Activated CD4-positive, alpha-beta T cell treated with anti-CD3 and anti-CD28 coated beads for 48 hours (primary cell): Measurements from ENCODE around the gene STXBP3.
"Not testable (repeated sequence)": the region's sequence is repeated elsewhere in the genome, so short reads cannot be mapped to it uniquely, and the experiment has no call there.

ENCODE experiments used
- DNase-seq: peaks from one replicate; pipeline ENCODE4 v3.0.0-alpha.2; 2020

The STXBP3 gene, protein sequence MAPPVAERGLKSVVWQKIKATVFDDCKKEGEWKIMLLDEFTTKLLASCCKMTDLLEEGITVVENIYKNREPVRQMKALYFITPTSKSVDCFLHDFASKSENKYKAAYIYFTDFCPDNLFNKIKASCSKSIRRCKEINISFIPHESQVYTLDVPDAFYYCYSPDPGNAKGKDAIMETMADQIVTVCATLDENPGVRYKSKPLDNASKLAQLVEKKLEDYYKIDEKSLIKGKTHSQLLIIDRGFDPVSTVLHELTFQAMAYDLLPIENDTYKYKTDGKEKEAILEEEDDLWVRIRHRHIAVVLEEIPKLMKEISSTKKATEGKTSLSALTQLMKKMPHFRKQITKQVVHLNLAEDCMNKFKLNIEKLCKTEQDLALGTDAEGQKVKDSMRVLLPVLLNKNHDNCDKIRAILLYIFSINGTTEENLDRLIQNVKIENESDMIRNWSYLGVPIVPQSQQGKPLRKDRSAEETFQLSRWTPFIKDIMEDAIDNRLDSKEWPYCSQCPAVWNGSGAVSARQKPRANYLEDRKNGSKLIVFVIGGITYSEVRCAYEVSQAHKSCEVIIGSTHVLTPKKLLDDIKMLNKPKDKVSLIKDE

DNA sequence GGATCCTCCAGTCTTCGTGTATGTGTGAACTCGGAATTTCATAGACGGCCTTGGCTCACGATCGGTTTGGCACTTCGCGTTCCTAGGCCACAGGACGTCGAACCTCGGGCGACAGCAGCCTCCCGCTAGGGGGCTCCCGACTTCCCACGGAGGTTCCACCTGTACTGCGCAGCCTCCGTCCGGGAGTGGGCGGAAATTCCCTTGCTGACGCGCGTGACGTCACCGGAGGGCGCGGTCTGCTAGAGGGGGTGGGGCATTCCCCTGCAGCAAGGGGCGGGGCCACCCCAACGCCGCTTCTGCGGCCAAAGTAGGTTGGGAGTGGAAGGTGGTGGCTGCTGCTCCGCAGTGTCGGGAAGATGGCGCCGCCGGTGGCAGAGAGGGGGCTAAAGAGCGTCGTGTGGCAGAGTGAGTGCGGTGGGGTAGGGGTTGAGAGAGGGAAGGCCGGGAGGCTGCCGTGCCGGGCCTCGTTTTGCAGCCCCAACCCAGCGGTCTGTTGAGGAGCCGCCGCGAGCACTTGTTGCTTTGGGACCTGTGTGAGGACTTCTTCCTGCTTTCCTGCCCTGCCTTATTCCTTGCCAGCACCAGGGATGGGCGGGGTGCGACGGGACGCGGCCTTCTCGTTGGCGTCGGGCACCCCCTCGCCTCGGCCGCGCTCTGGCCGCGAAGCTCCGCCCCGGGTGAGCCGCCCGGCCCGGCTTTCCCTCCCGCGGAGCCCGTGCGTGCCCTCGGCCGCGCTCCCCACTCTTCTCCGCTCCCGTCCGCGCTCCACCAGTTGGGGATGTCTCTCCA lies at the start of gene STXBP3:
Gene STXBP3, plus strand, starts transcription at position 293 of the 789 bp plus-strand sequence. Its CDS starts 64 bp downstream, at position 357.
- peak; percentile 100 for DNase-seq

DNA sequence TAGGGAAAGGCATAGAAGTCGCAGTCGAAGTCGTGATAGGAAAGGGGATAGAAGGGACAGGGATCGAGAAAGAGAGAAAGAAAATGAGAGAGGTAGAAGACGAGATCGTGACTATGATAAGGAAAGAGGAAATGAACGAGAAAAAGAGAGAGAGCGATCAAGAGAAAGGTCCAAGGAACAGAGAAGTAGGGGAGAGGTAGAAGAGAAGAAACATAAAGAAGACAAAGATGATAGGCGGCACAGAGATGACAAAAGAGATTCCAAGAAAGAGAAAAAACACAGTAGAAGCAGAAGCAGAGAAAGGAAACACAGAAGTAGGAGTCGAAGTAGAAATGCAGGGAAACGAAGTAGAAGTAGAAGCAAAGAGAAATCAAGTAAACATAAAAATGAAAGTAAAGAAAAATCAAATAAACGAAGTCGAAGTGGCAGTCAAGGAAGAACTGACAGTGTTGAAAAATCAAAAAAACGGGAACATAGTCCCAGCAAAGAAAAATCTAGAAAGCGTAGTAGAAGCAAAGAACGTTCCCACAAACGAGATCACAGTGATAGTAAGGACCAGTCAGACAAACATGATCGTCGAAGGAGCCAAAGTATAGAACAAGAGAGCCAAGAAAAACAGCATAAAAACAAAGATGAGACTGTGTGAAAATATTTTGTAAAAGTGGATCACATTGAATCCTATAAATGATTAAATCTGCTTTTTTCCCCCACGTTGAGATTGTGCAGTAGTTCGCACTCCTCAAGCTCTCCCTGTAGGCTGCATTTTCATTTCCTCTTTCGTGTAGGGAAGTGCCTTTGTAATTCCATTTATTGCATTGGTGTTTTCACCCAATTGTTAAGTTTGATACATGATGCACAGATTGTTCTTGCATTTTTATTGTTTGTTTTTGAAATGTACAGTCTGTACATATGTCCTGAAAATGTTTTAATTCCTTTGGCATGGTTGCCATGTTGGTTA lies 46.8 kb upstream of the STXBP3 start:
- DNase-seq = no peak

DNA sequence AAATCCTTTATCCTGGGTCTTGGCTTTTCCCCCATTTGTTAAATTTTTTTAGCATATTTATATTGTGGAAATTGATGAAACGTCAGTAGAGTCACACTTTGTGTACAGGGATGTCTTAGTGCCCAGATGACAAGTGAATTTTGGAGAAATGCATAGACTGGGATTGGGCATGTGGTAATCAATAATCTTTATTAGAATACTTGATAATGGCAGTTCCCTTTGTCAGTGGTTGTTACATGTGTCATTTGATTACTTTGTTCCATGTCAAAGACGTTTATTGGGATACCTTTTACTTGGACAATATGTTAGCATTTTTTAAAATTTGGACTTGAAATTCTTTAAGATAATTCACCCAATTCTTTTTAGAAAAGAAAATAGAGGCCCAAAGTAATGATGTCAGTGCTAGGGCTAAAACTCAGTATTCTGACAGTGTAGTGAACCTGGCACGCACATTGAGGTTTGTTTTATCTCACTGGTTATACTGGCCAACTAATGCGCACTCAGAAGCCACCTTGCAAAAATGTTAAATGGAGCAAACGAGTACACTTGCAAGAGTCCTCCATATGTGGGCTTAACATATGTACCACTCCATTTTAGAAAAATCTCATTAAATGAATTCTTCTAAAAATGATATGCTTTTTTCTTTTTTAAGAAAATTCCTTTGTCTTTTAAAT lies 45.2 kb upstream of the STXBP3 start:
- DNase-seq = no peak

DNA sequence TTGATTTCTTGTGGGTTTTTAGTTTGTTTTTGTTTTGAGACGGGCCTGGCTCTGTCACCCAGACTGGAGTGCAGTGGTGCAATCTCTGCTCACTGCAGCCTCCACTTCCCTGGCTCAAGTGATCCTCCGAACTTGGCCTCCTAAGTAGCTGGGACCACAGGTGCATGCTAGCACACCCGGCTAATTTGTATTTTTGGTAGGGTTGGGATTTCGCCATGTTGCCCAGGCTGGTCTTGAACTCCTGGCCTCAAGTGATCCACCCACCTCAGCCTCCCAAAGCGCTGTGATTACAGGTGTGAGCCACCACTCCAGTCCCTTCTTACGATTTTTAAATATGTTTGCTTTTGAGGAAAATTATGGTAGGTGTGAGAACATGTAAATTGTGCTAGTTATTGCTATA lies 44.4 kb upstream of the STXBP3 start:
- not testable (repeated sequence) for DNase-seq

DNA sequence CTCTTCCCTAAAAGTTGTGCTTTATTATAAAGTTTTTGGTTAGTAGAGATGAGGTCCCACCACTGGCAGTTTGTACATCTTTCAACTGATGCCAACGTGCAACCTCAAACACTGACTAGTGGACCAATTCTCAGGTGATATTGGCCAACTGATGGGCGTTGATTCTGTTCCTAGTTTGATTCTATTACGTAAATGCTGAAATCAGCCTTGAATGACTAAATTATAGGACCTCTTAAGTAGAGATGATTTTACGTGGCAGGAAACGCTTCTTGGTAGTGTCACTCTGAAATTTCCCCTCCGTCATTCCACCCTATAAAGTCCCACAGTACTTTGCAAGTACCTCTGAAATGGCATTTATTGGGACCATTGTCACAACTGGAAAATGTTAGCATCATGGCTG lies 42.5 kb upstream of the STXBP3 start:
- peak; percentile 20 for DNase-seq

DNA sequence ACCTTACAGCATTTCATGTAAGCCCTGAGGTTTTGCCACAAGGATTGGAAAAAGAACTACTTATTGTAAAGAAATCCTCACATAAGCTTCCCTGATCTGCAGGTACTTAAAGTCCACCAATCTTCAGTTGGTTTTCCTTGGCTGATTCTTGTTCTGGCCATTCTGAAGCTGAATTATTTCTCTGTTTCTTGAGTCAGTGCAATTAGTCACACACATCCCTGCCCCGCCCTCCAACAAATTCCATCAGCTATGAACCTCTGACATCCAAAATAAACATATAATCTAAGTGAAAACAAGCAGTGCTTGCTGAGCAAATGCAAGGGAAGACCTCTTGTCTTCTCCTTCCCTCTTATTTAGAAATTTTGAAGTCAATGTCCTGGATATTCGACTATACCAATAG lies 42.0 kb upstream of the STXBP3 start:
- DNase-seq = no peak

DNA sequence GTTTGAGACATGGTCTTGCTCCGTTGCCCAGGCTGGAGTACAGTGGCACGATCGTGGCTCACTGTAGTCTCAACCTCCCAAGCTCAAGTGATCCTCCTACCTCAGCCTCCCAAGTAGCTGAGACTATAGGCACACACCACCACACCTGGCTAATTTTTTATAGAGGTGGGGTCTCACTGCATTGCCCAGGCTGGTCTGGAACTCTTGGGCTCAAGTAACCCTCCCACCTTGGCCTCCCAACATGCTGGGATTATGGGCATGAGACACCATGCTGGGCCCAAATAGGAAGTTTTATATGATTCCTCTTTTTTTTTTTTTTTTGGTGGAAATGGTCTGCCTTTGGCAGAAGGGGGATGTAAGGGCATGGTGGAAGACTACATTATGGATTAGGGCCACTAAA lies 39.8 kb upstream of the STXBP3 start:
- no peak for DNase-seq

DNA sequence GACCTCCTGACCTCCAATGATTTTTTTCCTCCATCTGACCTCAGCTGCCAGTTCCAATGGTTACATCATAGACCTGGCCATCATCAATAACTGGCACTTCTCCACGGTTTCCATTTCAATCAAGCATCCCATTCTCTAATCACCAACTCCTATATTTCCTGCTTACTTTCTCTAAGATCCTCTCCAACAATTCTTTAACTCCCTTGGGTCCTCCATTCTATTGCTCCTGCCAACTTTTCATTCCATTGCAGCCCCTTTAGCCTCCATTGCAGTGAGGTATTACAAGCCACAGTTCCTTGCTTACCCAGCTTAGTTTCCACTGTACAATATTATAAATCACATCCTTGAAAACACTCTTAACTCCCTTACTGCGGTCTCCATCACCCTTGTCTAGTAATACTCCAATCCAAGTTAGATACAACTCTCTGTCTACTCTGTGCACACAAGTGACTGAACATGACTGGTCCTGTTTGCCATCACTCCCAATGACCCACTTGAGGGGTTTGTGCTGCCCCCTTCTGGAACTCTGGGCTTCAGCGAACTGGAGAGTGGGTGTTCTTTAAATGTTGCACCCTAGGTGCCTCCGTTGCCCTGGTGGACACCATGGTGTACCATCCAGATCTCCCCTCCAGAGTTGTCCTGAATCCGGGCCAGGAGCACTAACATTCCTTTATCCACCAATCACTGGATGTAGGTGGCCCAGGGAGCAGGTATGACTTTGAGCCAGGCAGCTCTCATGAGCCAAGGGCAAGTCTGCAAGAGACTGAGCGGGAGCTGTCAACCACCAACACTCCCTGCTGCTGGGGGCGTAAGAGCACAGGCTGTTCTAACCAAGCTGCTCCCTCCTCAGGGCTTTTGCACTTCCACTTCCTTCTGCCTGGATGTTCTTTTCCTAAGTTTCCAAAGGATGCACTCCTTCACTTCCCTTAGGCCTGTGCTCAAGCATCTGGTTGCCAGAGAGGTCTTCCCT lies 37.5 kb upstream of the STXBP3 start:
- DNase-seq = peak; percentile 73

DNA sequence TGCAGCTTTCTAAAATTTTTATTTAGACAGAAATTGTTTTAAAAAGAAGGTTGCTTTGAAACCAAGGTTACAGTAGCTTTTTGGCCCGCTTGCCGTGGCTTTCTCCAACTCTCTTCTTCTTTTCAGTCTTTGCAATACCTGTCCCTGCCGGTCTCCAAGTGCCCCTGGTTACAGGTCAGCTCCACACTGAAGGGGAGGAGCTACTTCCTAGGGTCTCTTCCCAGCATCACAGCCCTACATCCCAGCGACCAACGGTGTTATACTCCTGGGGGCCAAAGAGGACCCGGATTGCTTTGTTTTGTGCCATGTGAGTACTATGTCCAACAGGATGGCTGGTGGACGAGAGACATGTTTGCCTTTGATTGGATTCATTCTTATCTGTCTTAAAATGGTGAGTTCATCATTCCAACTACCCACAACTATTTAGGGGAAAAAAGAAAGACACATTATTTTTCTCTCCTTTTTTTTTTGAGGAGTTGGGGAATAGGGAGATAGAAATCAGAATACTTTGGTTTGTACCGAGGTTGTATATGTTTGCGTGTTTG lies 33.8 kb upstream of the STXBP3 start, which contains the start of gene FNDC7:
Gene FNDC7, plus strand, starts transcription at position 303 of the 545 bp plus-strand sequence. Its CDS starts 26 bp downstream, at position 329.
- no peak for DNase-seq

DNA sequence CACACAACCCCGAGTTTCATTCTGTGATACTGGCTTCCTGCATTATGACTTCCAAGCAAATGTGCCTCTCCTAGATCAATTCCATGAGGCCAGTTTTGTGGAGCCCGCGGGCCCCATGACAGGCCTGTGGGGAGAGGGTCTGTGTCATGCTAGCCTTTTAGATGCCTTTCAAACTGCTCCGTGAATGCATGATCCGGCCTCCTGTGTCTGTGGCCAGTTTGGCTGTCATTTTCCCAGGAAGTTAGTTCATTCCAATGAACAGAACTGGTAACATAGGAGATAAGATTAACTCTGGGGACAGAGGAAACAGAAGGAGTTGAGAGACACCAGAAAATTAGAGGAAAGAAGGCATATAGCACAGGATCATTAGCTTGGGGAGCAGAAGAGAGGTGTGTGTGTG lies 30.5 kb upstream of the STXBP3 start:
- DNase-seq = no peak

DNA sequence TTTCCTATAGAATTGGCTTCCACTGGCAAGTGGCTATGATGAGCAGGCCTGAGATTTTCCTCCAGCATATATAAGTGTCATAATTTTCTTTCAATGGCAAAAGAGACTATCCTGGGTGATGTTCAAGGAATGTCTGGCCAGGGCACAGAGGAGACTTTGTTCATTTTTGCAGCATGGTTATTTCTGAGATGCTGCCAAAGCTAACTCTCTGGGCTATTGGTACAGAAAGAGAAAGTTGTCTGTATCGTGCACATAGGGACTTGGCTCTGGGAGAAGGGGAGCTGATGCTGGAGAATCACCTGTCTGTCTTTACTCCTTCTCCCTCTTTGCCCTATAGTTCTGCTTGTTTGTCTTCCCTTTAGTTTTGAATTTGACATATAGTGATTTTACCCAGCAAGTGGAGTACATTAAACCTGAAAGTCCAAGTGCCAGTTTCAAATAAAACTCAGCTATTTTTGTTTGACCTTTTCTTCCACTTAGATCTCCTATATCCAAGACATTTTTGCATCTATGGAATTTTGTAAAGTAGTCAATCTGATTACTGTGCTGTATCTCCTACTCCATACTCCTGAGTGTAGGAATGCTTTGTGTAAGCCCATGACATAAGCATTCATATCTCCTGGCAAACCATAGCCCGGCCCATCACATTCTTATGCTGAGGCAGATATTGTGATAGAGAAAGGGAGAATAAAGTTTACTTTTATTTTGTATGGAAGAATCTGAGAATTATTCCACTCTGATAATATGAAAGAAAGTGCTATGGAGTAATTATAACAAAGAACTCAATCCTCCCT lies 29.8 kb upstream of the STXBP3 start:
- DNase-seq = no peak

DNA sequence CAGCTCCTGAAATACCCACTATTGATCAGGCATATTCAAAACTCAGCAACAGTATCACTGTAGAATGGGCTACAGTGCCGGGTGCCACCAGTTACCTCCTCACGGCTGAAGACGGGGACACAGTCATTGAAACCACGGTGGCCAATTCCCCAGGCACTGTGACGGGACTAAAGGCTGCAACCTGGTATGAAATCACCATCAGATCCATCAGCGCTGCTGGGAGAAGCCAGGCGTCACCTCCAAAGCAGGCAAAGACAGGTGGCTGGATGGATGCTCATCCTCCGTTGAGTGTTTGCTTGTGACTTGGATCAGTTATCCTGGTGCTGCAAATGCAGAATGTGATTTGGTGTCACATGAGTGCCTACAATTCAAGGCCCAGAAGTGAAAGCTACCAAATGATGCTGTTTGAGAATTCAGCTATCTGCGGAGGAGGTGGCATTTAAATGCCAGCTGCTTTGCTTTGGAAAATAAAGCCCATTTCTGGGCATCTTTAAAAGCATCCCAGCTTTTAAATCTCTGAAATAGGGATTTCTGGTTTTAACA lies 28.6 kb upstream of the STXBP3 start:
- no peak for DNase-seq

DNA sequence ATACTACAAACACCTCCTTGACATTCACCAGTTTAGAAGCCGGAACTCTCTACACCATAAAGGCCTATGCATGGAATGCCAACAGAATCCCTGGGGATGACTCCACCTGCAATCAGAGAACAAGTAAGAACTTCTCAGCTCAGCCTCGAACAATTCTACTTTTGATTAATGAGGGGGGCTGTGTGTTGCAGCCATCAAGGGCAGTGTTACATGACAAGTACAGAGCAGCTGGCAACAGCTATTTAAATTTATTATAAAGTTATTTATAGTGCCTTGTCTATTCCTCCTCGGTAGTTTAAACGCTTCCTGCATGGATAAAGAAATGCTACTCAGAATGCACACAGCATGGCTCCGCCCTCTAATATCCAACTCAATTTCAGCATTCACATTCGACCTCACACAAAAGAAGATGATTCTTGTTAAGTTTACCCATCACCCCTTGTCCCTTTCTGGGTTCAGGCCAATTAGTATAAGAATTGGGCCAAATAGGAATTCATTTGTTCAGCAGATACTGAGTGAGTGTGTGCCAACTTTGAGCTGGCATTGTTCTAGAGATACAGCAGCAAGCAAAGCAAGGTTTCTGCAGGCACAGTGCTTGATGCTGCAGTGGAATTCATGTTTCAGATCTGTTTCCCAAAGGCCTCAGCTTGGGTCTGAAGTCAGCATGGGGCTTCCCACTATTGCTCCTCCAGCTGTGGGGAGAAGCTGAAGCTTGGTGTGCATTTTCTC lies 27.4 kb upstream of the STXBP3 start:
- DNase-seq = no peak

DNA sequence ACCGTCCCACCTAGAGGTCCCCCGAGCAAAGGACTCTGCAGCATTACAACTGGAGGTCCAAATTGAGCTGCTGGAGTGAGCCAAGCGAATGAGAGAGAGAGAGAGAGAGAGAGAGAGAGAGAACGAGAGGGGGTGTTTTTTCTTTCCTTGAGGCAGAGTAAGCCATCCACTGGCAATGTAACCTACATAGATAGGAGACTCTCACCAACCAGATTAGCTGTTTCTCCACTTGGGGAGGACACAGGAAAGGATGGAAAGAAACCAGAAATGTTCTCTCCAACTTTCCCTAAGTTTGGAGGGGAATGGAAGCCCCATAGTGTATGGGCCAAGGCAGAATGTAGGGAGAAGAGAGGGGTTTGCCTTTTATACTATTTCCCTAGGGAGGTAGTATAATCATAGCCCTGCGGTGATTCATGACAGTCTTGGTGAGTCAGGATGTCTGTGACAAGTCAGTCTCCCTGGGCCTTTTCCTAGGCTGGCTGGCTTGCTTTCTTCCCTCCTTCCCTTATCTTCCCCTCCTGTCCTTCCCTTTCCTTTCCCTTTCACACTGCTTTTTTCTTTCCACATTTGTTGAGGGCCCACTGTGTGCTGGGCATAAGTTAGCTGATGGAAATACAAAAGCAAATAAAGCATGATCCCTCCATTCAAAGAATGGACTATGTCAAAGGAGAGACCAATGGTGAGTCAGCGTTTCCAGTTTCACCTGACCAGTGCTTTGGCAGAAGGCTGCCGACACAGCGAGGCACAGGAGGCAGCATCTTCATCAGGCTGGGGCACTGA lies 26.6 kb upstream of the STXBP3 start:
- no peak for DNase-seq

DNA sequence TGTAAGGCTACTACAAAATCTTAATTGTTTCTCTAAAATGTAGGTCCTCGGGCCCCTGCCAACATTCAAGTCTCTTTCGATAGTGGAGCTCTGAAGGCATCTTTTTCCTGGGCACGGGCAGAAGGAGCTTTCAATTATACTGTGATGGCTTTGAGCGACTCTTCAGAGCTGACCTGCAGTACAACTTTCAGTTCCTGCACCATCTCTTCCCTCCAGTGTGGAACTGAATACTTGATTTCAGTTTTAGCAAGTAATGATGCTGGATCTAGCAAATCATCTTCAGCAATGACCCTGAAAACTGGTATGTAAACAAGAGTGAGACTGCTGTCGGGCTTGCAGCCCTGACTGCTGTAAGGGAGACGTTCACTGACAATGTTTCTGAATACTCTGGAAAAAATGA lies 24.2 kb upstream of the STXBP3 start:
- DNase-seq = no peak

DNA sequence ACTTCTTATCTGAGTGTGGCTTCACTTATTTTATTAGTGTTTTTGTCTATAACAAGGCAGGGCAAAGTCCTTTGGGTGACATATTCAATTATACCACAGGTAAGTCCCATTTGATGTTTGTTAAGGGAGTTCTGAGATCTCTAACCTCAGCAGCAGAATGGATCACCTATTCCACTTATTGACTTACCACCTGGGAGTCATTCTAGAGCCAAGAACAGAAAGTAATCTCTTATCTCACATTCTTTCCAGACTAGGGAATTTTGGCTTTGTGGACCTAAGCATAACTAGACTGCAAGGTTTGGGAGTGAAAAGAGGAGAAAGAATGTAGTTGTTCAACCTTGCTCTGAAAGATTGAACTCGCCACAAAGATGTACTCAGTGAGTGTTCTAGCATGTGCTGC lies 20.6 kb upstream of the STXBP3 start:
- no peak for DNase-seq

DNA sequence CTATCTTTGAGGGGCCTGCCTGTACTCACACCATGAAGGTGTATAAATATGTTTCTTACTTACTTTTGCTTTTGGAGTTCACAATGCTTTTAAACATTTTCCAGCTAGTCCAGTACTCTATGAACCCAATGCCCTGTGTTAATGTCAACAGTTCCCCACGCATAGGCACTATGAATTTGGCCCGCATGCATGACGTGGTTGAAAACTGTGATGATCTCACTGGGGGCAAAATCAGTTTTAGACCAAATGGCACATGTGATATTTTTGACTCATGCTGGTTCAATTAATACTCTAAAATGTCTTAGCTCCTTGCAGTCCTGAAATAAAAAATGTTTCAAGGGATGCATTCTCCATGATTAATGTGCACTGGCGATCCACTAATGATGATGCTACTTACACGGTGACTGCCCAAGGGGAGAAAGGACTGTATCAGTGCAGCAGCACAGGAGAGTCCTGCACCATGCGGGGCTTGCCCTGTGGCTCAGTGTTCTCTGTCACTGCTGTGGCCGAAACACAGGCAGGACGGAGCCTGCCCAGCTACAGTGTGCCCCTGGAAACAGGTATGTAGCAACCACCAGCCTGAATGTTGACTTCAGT lies 18.0 kb upstream of the STXBP3 start:
- no peak for DNase-seq
